NCI-H1417 (cell line): ENCODE measurements around the gene NDST4.

ENCODE experiments used
- DNase-seq, 3 experiments: peaks; one replicate each; lab custom pipeline; 2025; lab: John Stamatoyannopoulos, UW

The NDST4 gene

GRCh38 chr4:114791976-114792375 lies 321.4 kb downstream of the NDST4 start:
- DNase-seq = no peak

DNA sequence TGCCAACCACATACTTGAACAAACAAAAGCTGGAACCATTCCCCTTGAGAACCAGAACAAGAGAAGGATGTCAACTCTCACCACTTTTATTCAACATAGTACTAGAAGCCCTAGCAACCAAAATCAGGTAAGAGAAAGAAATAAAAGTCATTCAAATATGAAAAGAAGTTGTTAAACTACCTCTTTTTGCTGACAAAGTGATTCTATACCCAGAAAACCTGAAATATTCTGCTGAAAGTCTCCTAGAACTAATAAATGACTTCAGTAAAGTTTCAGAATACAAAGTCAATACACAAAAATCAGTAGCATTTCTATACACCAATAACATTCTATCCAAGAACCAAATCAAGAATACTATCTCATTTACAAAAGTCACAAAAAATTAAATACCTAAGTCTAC lies 327.9 kb downstream of the NDST4 start:
- DNase-seq = no peak

- DNase-seq = peak in 1 of 3 experiments; percentile 24
These were observed 330.2 kb downstream of the NDST4 start for GRCh38 chr4:114783215-114783595.

- DNase-seq = peak in 2 of 3 experiments; percentile 81 to 97
These were observed 330.8 kb downstream of the NDST4 start for GRCh38 chr4:114782415-114783214.

DNA sequence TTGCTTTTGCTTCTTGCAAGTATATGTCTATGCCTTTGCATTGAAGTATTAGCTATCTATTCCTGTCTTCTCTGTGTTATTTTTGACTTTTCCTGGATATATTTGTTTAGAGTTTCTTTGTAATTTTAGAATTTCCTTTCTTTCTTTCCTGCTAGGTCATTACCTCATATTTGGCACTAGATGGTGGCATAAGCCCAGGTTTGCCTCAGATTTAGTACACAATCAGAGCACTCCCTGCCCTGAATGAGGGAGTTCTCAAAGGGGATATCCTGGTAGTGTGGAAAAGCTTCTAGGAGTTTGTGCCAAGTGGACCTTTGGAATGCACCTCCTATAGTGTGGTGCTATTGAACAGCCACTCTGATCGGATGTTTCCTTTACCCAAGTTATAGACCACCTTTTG lies 333.2 kb downstream of the NDST4 start:
- DNase-seq = peak in 2 of 3 experiments; percentile 22 to 67
